Heart left ventricle (tissue), 13 donors: ENCODE data around the gene ENO4.

Experiments used
- CTCF ChIP-seq, 12 donors: fragments of 200-600 bp; sonication (generic) in 4 of 12; IDR thresholded peaks; one replicate each; pipeline versions ENCODE4 v1.5.0 to v1.8.0; 2018 to 2022; ENCODE audit warnings: antibody characterized with exemption in 12 of 12, mild to moderate bottlenecking in 5 of 12
- POLR2A ChIP-seq, 2 donors: fragments of 450-650 bp; IDR thresholded peaks; one replicate each; pipeline ENCODE4 v1.6.1; 2017; ENCODE audit warnings: antibody characterized with exemption in 2 of 2, mild to moderate bottlenecking in 2 of 2, moderate library complexity in 2 of 2
- donor health status: ischemic (EF 13 %, LVEDD 7.1; RV severe dilation, severe dysfunction).
- donor health status: DM: no; HTN: yes; CAD: no.
- donor health status: DM: no; HTN: no; CAD: no.
- donor health status: ischemic (EF 25% LVEDD 6.9; RV normal size, moderate dysfunction).
- donor health status: ischemic (EF 25% LVEDD 5.7; RV mildly dilated, moderate dysfunction).
- donor health status: ischemic (EF 35%, LVEDD 5.7; RV mildly dilated, moderate dysfunction).
- donor health status: nonischemic (EF 11% LVEDD 7.7; RV severe dilation, severe dysfunction).
- donor health status: DM: yes; HTN: yes; CAD: no.
- donor health status: PGD.
- donor health status: ischemic (EF 29% LVEDD 5.4; RV normal size, mild dysfunction).
- donor health status: nonischemic (EF 23%, LVEDD 6.1; RV moderate dilation, normal function).

GRCh38 chr10:116931806-116932205 is 82.5 kb downstream of the ENO4 start:
- TF ChIP-seq CTCF (IDR thresholded peaks at IDR 0.05) (no peak), POLR2A (IDR thresholded peaks at IDR 0.05) (no peak)
